ENCODE results near the gene DCLK2.

GRCh38 chr4:150067859-150068258, 10.4 kb upstream of the DCLK2 start:
- TF ChIP-seq CTCF (IDR thresholded peaks at IDR 0.05) = no peak
- no peak for TF ChIP-seq EZH2 (IDR thresholded peaks at IDR 0.05; ENCODE audit: borderline replicate concordance, insufficient read depth, low read depth, low read length, poor library complexity, severe bottlenecking)
